ENCODE data around the gene BCORL1.

DNA sequence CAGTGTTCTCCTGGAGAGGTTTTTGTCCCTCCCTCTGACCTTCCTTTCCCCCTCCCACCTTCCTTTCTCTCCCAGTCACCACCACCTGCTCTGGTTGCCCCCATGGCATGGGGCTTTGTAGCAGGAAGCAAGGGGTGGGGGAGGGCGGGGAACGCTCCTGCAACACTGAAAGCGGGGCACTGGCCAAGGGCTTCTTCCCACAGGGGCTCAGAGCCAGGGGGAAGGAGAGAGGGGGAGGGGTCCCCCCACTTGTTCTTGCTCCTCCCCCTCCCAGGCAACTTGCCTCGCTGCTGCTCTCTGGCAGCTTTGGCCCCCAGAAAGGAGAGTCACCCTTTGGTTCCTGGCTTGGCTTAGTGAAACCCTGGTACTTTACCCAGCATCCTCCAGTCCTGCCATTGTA is 48.4 kb downstream of the BCORL1 start:
- TF ChIP-seq, protein P1, sequence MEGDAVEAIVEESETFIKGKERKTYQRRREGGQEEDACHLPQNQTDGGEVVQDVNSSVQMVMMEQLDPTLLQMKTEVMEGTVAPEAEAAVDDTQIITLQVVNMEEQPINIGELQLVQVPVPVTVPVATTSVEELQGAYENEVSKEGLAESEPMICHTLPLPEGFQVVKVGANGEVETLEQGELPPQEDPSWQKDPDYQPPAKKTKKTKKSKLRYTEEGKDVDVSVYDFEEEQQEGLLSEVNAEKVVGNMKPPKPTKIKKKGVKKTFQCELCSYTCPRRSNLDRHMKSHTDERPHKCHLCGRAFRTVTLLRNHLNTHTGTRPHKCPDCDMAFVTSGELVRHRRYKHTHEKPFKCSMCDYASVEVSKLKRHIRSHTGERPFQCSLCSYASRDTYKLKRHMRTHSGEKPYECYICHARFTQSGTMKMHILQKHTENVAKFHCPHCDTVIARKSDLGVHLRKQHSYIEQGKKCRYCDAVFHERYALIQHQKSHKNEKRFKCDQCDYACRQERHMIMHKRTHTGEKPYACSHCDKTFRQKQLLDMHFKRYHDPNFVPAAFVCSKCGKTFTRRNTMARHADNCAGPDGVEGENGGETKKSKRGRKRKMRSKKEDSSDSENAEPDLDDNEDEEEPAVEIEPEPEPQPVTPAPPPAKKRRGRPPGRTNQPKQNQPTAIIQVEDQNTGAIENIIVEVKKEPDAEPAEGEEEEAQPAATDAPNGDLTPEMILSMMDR (IDR thresholded peaks at IDR 0.05; ENCODE audit: low read length), result no peak
- TF ChIP-seq EZH2 (optimal IDR thresholded peaks at IDR 0.05; ENCODE audit: low read depth, low read length), result no peak

Measured in MM.1S (cell line).